ENCODE results near the gene CHST9. TPM values are rescaled to one million over a fixed set of nuclear protein-coding genes. Genes with fewer than 3 reads are reported as not detected.

The CHST9 gene
- total and polyA plus RNA-seq, 9 donors = 0.09 to 0.47 (median 0.33) TPM

DNA sequence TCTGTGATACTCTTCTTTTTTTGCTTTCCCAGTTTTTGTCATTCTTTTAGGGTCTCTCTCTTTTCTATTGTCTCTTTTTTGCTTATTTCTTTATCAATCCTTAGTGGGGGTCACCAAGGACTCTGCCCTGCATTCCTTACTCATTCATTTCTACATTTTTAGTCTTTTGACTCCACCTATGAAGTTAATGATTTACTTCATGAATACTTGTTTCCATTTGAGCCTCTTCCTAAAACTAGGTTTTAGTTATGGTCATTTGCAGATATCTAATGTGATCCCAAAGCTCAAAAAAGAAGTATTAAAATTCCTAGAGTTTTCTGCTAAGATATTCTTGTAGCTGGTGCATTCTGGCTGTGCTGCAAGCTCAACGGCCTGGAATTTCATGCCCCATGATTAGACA lies 170.3 kb downstream of the CHST9 start:
- H3K36me3 ChIP-seq (ENCODE audit: control insufficient read depth, insufficient read depth, low read length) = no peaks in the 10 kb centered on the region
- no peak for DNase-seq
- no peaks in the 10 kb centered on the region for H3K27me3 ChIP-seq (ENCODE audit: control insufficient read depth, insufficient read depth, low read length)
- no peaks in the 10 kb centered on the region for H3K4me1 ChIP-seq (ENCODE audit: control insufficient read depth, insufficient read depth, low read length)
- no peaks in the 10 kb centered on the region for H3K9me3 ChIP-seq (replicated peaks; ENCODE audit: control insufficient read depth, low read depth, low read length)
- H3K27ac ChIP-seq (ENCODE audit: low read length) = no peak overlapping the region
- no peak overlapping the region for H3K4me3 ChIP-seq (ENCODE audit: low read length)
- 80% methylated on average over 1 of the region's 1 CpG for WGBS (ENCODE audit: insufficient coverage)

DNA sequence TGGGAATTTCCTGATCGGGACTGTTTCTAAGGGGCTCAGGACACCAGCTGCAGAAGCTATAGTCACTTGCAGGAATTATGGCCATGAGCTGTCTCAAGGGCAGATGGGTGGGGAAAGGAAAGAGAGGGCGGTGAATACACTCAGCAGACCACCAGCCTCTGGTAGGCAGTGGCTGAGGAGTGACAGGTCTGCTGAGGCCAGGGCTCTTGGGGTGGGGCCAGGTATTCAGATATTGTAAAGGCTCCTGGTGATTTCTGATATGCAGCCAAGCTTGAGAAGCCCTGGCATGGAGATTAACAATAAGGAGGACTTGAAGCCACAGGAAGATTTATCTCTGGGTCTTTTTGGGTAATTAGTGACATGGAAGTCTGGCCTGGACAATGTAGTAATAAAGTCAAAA lies 174.3 kb downstream of the CHST9 start:
- no peaks in the 10 kb centered on the region for H3K27me3 ChIP-seq (ENCODE audit: control insufficient read depth, insufficient read depth, low read length)
- H3K27ac ChIP-seq (ENCODE audit: low read length) = no peak overlapping the region
- WGBS (ENCODE audit: insufficient coverage) = 85% methylated on average over 2 of the region's 2 CpGs

DNA sequence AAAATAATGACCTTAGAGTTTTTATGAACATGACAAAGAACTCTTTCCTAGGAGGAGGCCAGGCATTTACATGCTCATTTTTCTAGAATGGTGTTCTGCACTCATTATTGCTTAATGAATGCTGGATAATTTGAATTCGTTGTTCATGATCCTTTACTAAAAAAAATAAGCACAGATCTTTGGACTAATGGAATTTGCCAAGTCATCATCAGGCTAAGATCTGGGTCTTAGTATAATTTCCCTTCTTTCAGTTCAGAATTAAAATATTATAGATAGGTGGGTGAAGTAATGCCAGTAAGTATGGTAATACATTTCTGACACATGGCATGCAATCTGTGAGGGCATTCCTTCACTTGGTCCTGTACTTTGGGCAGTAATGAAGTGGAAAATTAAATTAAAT lies 175.8 kb downstream of the CHST9 start:
- Histone ChIP-seq H3K4me1 (ENCODE audit: control insufficient read depth, insufficient read depth, low read length) (no peaks in the 10 kb centered on the region), H3K9me3 (replicated peaks; ENCODE audit: control insufficient read depth, low read depth, low read length) (no peaks in the 10 kb centered on the region), H3K27me3 (ENCODE audit: control insufficient read depth, insufficient read depth, low read length) (no peaks in the 10 kb centered on the region), H3K4me3 (ENCODE audit: low read length) (no peak overlapping the region), H3K27ac (ENCODE audit: low read length) (no peak overlapping the region), H3K36me3 (ENCODE audit: control insufficient read depth, insufficient read depth, low read length) (no peaks in the 10 kb centered on the region)
- no CpG with 5 or more reads among the region's 1 CpG for WGBS (ENCODE audit: insufficient coverage)
- no peak for DNase-seq

More for the DNA sequence above, 174.3 kb downstream of the CHST9 start:
- no peaks in the 10 kb centered on the region for H3K4me1 ChIP-seq (ENCODE audit: control insufficient read depth, insufficient read depth, low read length)
- no peak overlapping the region for H3K4me3 ChIP-seq (ENCODE audit: low read length)
- H3K36me3 ChIP-seq (ENCODE audit: control insufficient read depth, insufficient read depth, low read length) = no peaks in the 10 kb centered on the region
- H3K9me3 ChIP-seq (replicated peaks; ENCODE audit: control insufficient read depth, low read depth, low read length) = no peaks in the 10 kb centered on the region
- DNase-seq = no peak

DNA sequence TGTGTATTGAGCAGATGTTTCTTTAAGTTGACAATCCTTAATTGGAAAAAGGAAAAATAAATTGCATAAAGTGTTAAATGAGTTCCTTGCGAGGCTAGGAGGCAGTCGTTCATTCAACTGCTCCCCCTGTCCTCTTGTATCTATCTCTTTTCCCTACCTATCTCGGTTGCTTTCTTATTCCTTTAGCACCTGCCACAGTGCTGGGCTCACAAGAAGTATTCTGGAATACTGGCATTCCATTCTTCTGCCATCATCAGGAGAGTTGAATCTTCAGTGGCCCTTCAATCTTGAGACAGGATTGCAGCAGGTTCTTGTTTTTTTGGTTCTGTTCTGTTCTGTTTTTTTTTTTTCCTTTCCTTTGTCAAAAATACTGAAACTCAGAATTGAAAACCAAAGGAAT lies 176.5 kb downstream of the CHST9 start:
- no peaks in the 10 kb centered on the region for H3K27me3 ChIP-seq (ENCODE audit: control insufficient read depth, insufficient read depth, low read length)
- H3K4me1 ChIP-seq (ENCODE audit: control insufficient read depth, insufficient read depth, low read length) = no peaks in the 10 kb centered on the region
- WGBS (ENCODE audit: insufficient coverage) = 53% methylated on average over 3 of the region's 3 CpGs
- H3K27ac ChIP-seq (ENCODE audit: low read length) = no peak overlapping the region
- no peak overlapping the region for H3K4me3 ChIP-seq (ENCODE audit: low read length)
- H3K36me3 ChIP-seq (ENCODE audit: control insufficient read depth, insufficient read depth, low read length) = no peaks in the 10 kb centered on the region
- no peaks in the 10 kb centered on the region for H3K9me3 ChIP-seq (replicated peaks; ENCODE audit: control insufficient read depth, low read depth, low read length)
- DNase-seq = no peak

DNA sequence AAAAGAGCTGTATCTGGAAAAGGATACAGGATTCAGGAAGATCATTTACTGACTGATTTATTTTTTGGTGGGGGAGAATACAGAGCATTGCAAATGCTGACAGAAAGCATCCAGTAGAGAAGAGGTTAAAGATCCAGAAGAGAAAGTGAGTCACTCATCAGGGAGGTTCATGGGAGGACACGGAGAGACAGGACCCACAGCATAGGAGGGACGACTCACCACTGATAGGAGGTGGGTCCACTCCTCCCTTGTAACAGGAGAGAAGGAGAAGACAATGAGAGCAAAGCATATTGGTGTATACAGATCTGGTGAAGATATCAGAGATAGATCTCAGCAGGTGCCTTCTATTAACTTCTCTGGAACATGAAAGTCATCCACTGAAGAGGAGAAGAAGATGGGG lies 177.2 kb downstream of the CHST9 start:
- Histone ChIP-seq H3K4me1 (ENCODE audit: control insufficient read depth, insufficient read depth, low read length) (no peaks in the 10 kb centered on the region), H3K4me3 (ENCODE audit: low read length) (no peak overlapping the region), H3K9me3 (replicated peaks; ENCODE audit: control insufficient read depth, low read depth, low read length) (no peaks in the 10 kb centered on the region), H3K27me3 (ENCODE audit: control insufficient read depth, insufficient read depth, low read length) (no peaks in the 10 kb centered on the region), H3K36me3 (ENCODE audit: control insufficient read depth, insufficient read depth, low read length) (no peaks in the 10 kb centered on the region), H3K27ac (ENCODE audit: low read length) (no peak overlapping the region)
- DNase-seq = no peak
- 39% methylated on average over 2 of the region's 2 CpGs for WGBS (ENCODE audit: insufficient coverage)

DNA sequence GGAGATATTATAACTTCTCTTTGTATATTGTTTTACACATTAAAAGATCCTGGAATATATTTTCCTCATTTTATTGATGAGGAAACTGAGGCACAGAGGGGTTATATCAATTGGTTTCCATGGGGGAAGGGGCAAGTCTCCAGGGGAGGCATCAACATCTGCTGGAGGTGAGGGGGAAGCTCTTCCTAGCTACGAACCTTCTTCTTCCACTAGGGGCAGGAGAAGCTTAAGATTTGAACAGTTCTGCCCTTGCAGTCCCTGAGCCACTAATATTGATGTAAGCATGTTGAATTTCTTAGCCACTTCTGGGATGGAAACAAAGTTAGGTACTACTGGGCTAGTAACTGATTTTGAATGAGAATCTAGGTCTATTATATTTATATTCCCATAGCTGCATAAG lies 179.5 kb downstream of the CHST9 start:
- H3K4me1 ChIP-seq (ENCODE audit: control insufficient read depth, insufficient read depth, low read length) = no peaks in the 10 kb centered on the region
- H3K4me3 ChIP-seq (ENCODE audit: low read length) = no peak overlapping the region
- H3K9me3 ChIP-seq (replicated peaks; ENCODE audit: control insufficient read depth, low read depth, low read length) = no peaks in the 10 kb centered on the region
- WGBS (ENCODE audit: insufficient coverage) = no CpG with 5 or more reads among the region's 1 CpG
- no peak overlapping the region for H3K27ac ChIP-seq (ENCODE audit: low read length)
- peak; percentile 3 for DNase-seq
- H3K36me3 ChIP-seq (ENCODE audit: control insufficient read depth, insufficient read depth, low read length) = no peaks in the 10 kb centered on the region
- H3K27me3 ChIP-seq (ENCODE audit: control insufficient read depth, insufficient read depth, low read length) = no peaks in the 10 kb centered on the region

DNA sequence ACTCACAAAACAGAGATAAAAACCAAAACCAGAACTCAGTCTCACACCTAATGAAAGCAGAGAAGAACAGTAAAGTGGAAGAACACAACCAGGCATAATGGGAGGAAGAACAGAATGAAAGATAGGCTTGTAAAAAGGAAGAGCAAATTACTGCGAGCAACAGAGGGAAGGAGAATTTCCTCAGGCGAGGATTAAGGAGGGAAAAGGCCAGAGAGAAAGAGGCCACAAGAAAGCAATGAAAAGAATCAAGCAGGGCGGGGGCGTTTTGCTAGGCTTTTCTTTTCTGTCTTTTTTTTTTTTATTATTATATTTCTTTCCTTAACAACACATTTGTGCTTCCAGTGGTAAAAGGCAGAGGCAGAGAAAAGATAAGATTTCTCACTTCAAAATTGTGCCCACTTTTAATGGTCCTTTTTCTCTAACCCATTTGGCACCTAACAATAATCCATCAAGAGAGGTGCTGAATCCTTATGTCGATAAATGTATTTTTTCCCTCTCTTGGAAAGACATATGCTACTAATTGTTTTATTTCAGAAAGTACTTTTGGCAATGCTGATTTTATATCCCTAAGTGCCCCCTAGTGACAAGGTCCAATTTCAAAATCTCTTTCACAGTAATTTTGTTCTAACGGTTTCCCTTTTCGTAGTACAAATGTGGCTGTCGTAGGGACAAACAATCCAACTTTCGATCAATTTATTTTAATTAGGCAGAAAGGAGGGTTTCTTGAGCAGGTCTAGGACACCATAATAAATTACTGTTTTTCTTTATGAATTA lies 180.9 kb downstream of the CHST9 start:
- Histone ChIP-seq H3K4me1 (ENCODE audit: control insufficient read depth, insufficient read depth, low read length) (no peaks in the 10 kb centered on the region), H3K36me3 (ENCODE audit: control insufficient read depth, insufficient read depth, low read length) (no peaks in the 10 kb centered on the region), H3K27me3 (ENCODE audit: control insufficient read depth, insufficient read depth, low read length) (no peaks in the 10 kb centered on the region), H3K4me3 (ENCODE audit: low read length) (no peak overlapping the region), H3K27ac (ENCODE audit: low read length) (no peak overlapping the region), H3K9me3 (replicated peaks; ENCODE audit: control insufficient read depth, low read depth, low read length) (no peaks in the 10 kb centered on the region)
- peak; percentile 43 for DNase-seq
- 82% methylated on average over 2 of the region's 9 CpGs for WGBS (ENCODE audit: insufficient coverage)

DNA sequence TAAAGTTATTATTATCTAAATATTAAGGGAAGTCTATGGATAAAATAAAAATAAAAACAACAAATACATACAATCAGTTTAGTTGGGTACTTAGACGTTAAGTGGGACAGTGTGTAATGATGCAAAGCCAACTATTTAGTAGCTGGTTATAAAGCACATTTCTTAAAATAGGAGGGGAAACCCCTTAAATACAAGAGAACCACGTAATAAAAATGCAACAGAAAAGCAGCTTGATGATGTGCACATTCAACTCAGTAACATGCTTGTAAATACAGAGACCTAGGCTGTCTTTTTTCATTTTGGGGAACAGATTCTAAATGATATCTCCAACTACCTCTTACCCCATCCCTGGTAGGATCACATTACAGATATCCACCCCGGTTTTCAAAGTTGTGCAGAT lies 185.3 kb downstream of the CHST9 start:
- Histone ChIP-seq H3K4me1 (ENCODE audit: control insufficient read depth, insufficient read depth, low read length) (no peaks in the 10 kb centered on the region), H3K27me3 (ENCODE audit: control insufficient read depth, insufficient read depth, low read length) (no peaks in the 10 kb centered on the region), H3K4me3 (ENCODE audit: low read length) (no peak overlapping the region), H3K27ac (ENCODE audit: low read length) (no peak overlapping the region), H3K36me3 (ENCODE audit: control insufficient read depth, insufficient read depth, low read length) (no peaks in the 10 kb centered on the region), H3K9me3 (replicated peaks; ENCODE audit: control insufficient read depth, low read depth, low read length) (no peaks in the 10 kb centered on the region)
- DNase-seq = no peak
- no CpG with 5 or more reads among the region's 3 CpGs for WGBS (ENCODE audit: insufficient coverage)

DNA sequence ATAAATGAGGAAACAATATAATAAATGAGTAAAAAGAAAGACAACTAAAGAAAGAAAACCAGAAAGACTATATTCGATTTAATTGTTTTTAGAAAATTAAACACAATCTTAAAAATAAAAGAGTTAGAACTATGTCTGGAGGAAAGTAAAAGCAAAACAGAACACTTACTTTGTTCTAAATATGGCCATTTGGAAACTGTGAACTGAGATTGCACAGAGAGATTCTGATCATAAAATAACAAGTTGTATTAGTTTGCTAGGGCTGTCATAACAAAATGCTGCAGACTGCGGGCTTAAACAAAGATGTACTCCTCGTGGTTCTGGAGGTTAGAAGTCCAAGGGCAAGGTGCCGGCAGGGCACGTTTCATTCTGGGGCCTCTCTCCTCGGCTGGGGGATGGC lies 191.5 kb downstream of the CHST9 start:
- no peak overlapping the region for H3K4me3 ChIP-seq (ENCODE audit: low read length)
- H3K27ac ChIP-seq (ENCODE audit: low read length) = no peak overlapping the region
- H3K27me3 ChIP-seq (ENCODE audit: control insufficient read depth, insufficient read depth, low read length) = no peaks in the 10 kb centered on the region
- no peaks in the 10 kb centered on the region for H3K36me3 ChIP-seq (ENCODE audit: control insufficient read depth, insufficient read depth, low read length)
- no peaks in the 10 kb centered on the region for H3K4me1 ChIP-seq (ENCODE audit: control insufficient read depth, insufficient read depth, low read length)
- H3K9me3 ChIP-seq (replicated peaks; ENCODE audit: control insufficient read depth, low read depth, low read length) = peaks cover 4% of the 10 kb centered on the region
- 86% methylated on average over 4 of the region's 6 CpGs for WGBS (ENCODE audit: insufficient coverage)
- no peak for DNase-seq

DNA sequence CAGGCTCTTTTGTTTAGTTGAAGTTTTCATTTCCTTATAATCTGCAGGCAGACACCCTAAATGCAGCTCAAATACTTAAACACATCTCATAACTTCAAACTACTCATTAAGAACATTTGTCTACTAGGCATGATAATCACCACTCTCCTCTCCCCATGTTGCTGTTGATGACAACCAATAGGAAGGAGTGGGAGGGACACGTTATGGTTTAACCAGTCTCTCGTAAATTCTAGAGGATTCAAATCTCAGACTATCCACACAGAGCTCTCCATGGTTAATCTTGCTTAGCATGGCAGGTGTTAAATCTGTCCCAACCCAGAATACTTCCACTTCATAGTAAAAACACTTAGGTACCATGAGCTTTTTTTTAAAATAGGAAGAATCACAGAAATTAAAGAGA lies 192.2 kb downstream of the CHST9 start:
- WGBS (ENCODE audit: insufficient coverage) = no CpG with 5 or more reads among the region's 2 CpGs
- no peak overlapping the region for H3K27ac ChIP-seq (ENCODE audit: low read length)
- no peak for DNase-seq

DNA sequence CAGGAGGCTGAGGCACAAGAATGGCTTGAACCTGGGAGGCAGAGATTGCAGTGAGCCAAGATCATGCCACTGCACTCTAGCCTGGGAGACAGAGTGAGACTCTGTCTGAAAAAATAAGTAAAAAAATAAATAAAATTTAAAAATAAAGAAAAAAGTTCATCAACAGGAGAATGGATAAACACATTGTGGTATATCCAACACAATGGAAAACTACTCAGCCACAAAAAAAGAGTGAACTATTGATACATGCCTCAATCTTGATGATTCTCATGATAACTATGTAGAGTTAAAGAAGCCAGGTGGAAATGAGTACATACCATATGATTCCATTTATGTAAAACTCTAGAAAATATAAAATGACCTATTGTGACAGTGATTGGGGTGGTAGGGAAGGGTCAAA lies 195.3 kb downstream of the CHST9 start:
- DNase-seq = no peak
- Histone ChIP-seq H3K27me3 (ENCODE audit: control insufficient read depth, insufficient read depth, low read length) (no peaks in the 10 kb centered on the region), H3K4me1 (ENCODE audit: control insufficient read depth, insufficient read depth, low read length) (no peaks in the 10 kb centered on the region), H3K27ac (ENCODE audit: low read length) (no peak overlapping the region), H3K4me3 (ENCODE audit: low read length) (no peak overlapping the region), H3K36me3 (ENCODE audit: control insufficient read depth, insufficient read depth, low read length) (no peaks in the 10 kb centered on the region), H3K9me3 (replicated peaks; ENCODE audit: control insufficient read depth, low read depth, low read length) (peaks cover 4% of the 10 kb centered on the region)

More for the DNA sequence above, 192.2 kb downstream of the CHST9 start:
- no peaks in the 10 kb centered on the region for H3K4me1 ChIP-seq (ENCODE audit: control insufficient read depth, insufficient read depth, low read length)
- H3K36me3 ChIP-seq (ENCODE audit: control insufficient read depth, insufficient read depth, low read length) = no peaks in the 10 kb centered on the region
- H3K9me3 ChIP-seq (replicated peaks; ENCODE audit: control insufficient read depth, low read depth, low read length) = peaks cover 4% of the 10 kb centered on the region
- no peaks in the 10 kb centered on the region for H3K27me3 ChIP-seq (ENCODE audit: control insufficient read depth, insufficient read depth, low read length)
- no peak overlapping the region for H3K4me3 ChIP-seq (ENCODE audit: low read length)

Measured in muscle of leg (tissue), 11 donors.